ENCODE results near the gene SLC16A11.

Gene SLC16A11

GRCh38 chr17:7014261-7014994, 29.5 kb downstream of the SLC16A11 start:
- TF ChIP-seq CTCF (conservative IDR thresholded peaks at IDR 0.05; ENCODE audit: low read depth): peak; percentile 83
- CTCF ChIA-PET: interaction anchor here (0.6 kb wide), 2 partner anchors 131 to 282 kb away, joined by 4 read pairs; no protein-coding TSS in a partner anchor
- peak; percentile 90 for DNase-seq (ENCODE audit: low spot score)
- POLR2A ChIA-PET (ENCODE audit: low non-redundant PET): interaction anchor here (0.6 kb wide), 1 partner anchor 441 kb away, joined by 4 read pairs; no protein-coding TSS in a partner anchor
- peak overlapping the region; percentile 95 for H3K27ac ChIP-seq

GRCh38 chr17:7011942-7012254, 32.0 kb downstream of the SLC16A11 start:
- ChIA-PET POLR2A (ENCODE audit: low non-redundant PET) (no interaction called here), CTCF (interaction anchor here (0.6 to 1.5 kb wide), 2 partner anchors 26 to 98 kb away, joined by 5 read pairs; no protein-coding TSS in a partner anchor)
- H3K27ac ChIP-seq: peak overlapping the region; percentile 95
- TF ChIP-seq CTCF (conservative IDR thresholded peaks at IDR 0.05; ENCODE audit: low read depth): no peak
- DNase-seq (ENCODE audit: low spot score): no peak

GRCh38 chr17:7011415-7011814, 32.5 kb downstream of the SLC16A11 start:
- no peak for DNase-seq (ENCODE audit: low spot score)
- ChIA-PET CTCF (interaction anchor here (0.5 to 1.5 kb wide), 2 partner anchors 53 to 97 kb away, joined by 3 to 5 read pairs; no protein-coding TSS in a partner anchor), POLR2A (ENCODE audit: low non-redundant PET) (no interaction called here)
- no peak for TF ChIP-seq CTCF (conservative IDR thresholded peaks at IDR 0.05; ENCODE audit: low read depth)
- no peak overlapping the region for H3K27ac ChIP-seq

GRCh38 chr17:7010523-7010922, 33.4 kb downstream of the SLC16A11 start:
- no peak for DNase-seq (ENCODE audit: low spot score)
- POLR2A ChIA-PET (ENCODE audit: low non-redundant PET): no interaction called here
- TF ChIP-seq CTCF (conservative IDR thresholded peaks at IDR 0.05; ENCODE audit: low read depth): no peak
- CTCF ChIA-PET: interaction anchor here (0.5 kb wide), 1 partner anchor 54 kb away, joined by 3 read pairs; no protein-coding TSS in a partner anchor
- no peak overlapping the region for H3K27ac ChIP-seq

DNA sequence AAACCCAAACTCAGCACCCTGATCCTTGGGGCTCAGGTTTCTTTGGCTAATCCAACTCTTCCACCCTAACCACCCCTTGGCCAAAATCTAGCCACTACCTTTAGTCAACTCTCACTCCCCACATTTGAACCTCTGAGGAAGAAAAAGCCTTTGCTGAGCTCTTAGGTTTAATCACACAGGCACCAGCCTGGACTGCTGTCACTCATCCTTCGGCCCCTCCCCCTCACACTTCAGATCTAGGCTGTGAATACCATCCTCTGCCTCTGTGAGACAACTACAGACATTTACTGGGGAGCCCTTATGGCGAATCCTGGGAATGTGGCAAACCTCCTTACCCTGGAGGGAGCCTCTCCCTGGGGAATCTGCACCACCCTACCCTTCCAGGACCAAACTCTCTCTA, 36.7 kb downstream of the SLC16A11 start:
- no peak for DNase-seq (ENCODE audit: low spot score)
- peak overlapping the region; percentile 39 for H3K27ac ChIP-seq
- ChIA-PET POLR2A (ENCODE audit: low non-redundant PET) (no interaction called here), CTCF (interaction anchor here (1.1 to 5.2 kb wide), 2 partner anchors 92 to 164 kb away, joined by 4 to 49 read pairs; no protein-coding TSS in a partner anchor)
- no peak for TF ChIP-seq CTCF (conservative IDR thresholded peaks at IDR 0.05; ENCODE audit: low read depth)

DNA sequence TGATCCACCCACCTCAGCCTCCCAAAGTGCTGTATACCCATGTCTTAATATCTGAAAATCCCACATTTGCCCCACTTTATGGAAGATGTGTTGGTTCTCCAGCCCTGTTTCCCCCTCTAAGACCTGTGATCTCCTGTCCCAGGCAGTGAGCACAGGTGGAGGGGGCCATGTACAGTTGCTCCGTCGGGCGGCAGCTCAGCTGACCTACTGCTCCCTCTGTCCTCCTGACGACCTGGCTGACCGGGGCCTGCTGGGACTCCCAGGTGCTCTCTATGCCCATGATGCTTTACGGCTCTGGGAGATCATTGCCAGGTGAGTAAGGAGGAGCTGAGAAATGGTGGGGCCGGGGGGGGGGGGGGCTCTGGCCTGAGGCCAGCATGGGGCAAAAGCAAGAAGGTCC, 38.2 kb downstream of the SLC16A11 start:
- CTCF ChIA-PET: interaction anchor here (0.6 to 5.2 kb wide), 5 partner anchors 91 to 458 kb away, joined by 3 to 49 read pairs (median 5); no protein-coding TSS in a partner anchor

More for the DNA sequence above, 38.2 kb downstream of the SLC16A11 start:
- no peak for DNase-seq (ENCODE audit: low spot score)
- POLR2A ChIA-PET (ENCODE audit: low non-redundant PET): no interaction called here
- no peak for TF ChIP-seq CTCF (conservative IDR thresholded peaks at IDR 0.05; ENCODE audit: low read depth)
- no peak overlapping the region for H3K27ac ChIP-seq
